H1 (cell line): Measurements from ENCODE around the gene SPAG17. TPM values are rescaled to one million over a fixed set of nuclear protein-coding genes. Genes with fewer than 3 reads are reported as not detected.
A peak's percentile ranks its signal among the peaks of the same experiment; 100 is the strongest.

Experiments used
- CTCF ChIA-PET: fragments of 300-600 bp; sonication (Branson Sonifier 250); formaldehyde crosslinking; loops from one replicate; lab custom pipeline; 2021; ENCODE audit not compliant: partially characterized antibody; lab: Charles Lee
- POLR2A ChIA-PET: fragments of 300-600 bp; sonication (Branson Sonifier 250); formaldehyde crosslinking; loops from one replicate; lab custom pipeline; 2021; ENCODE audit warnings: inconsistent platforms; ENCODE audit not compliant: partially characterized antibody; lab: Charles Lee
- DNase-seq, 2 experiments: peaks; one replicate each; pipeline versions ENCODE4 v3.0.0 to v3.0.0-alpha.2; 2010 to 2022; ENCODE audit warnings: low spot score in 2 of 2, low read depth in 1 of 2, mixed read lengths in 1 of 2
- FAIRE-seq: peaks from 2 replicates; lab custom pipeline; 2011; peaks lifted over from hg19 to GRCh38; lab: Jason Lieb, UNC
- H2AFZ ChIP-seq: 2 replicates; pipeline ENCODE4 v1.8.1; 2012; ENCODE audit warnings: low read length, inconsistent platforms
- H2AK5ac ChIP-seq: 2 replicates; pipeline ENCODE4 v1.6.1; 2013; ENCODE audit warnings: low read depth, low read length
- H2BK120ac ChIP-seq: replicated peaks from 2 replicates; pipeline ENCODE3; 2013; ENCODE audit warnings: low read depth, low read length, inconsistent platforms
- H2BK12ac ChIP-seq: 2 replicates; pipeline ENCODE4 v1.6.1; 2013; ENCODE audit warnings: low read depth, low read length
- H2BK15ac ChIP-seq: 2 replicates; pipeline ENCODE4 v1.6.1; 2013; ENCODE audit warnings: low read length
- H2BK20ac ChIP-seq: 2 replicates; pipeline ENCODE4 v1.6.1; 2013; ENCODE audit warnings: low read length
- H2BK5ac ChIP-seq: 2 replicates; pipeline ENCODE4 v1.6.1; 2013; ENCODE audit warnings: low read depth, low read length
- H3K14ac ChIP-seq: 2 replicates; pipeline ENCODE4 v1.6.1; 2013; ENCODE audit warnings: inconsistent platforms; ENCODE audit not compliant: insufficient read length
- H3K18ac ChIP-seq: 2 replicates; pipeline ENCODE4 v1.6.1; 2013; ENCODE audit warnings: low read length; ENCODE audit errors: extremely low read depth
- H3K23ac ChIP-seq: 2 replicates; pipeline ENCODE4 v1.6.1; 2013; ENCODE audit warnings: inconsistent platforms; ENCODE audit not compliant: insufficient read length
- H3K23me2 ChIP-seq: 2 replicates; pipeline ENCODE4 v1.6.1; 2013; ENCODE audit warnings: low read depth, low read length
- H3K27ac ChIP-seq: 2 replicates; pipeline ENCODE4 v1.6.1; 2011; ENCODE audit warnings: low read depth, low read length, inconsistent platforms
- H3K27me3 ChIP-seq, 4 experiments: replicated peaks in 1 of 4; 1 replicate in 1 of 4; 2 replicates in 3 of 4; pipeline versions ENCODE4 v1.6.1 to v1.8.1; 2011 to 2013; ENCODE audit warnings: low read length in 3 of 4, mild to moderate bottlenecking in 3 of 4, inconsistent platforms in 2 of 4, mixed read lengths in 2 of 4, moderate library complexity in 1 of 4; ENCODE audit not compliant: control insufficient read depth in 3 of 4, insufficient read depth in 3 of 4; ENCODE audit errors: extremely low read depth in 1 of 4
- H3K36me3 ChIP-seq, 4 experiments: 2 replicates each; pipeline versions ENCODE4 v1.6.1 to v1.8.1; 2011 to 2013; ENCODE audit warnings: mild to moderate bottlenecking in 4 of 4, low read length in 3 of 4, moderate library complexity in 2 of 4, control low read depth in 1 of 4, inconsistent platforms in 1 of 4; ENCODE audit not compliant: insufficient read depth in 4 of 4, control insufficient read depth in 2 of 4
- H3K4ac ChIP-seq: replicated peaks from 2 replicates; pipeline ENCODE3; 2013; ENCODE audit warnings: low read length, low read depth, mixed read lengths, inconsistent platforms; ENCODE audit not compliant: insufficient read length
- H3K4me1 ChIP-seq, 4 experiments: replicated peaks in 1 of 4; 1 replicate in 1 of 4; 2 replicates in 3 of 4; pipeline versions ENCODE4 v1.6.1 to v1.8.1; 2011 to 2013; ENCODE audit warnings: low read length in 3 of 4, inconsistent platforms in 2 of 4, mixed read lengths in 1 of 4; ENCODE audit not compliant: insufficient read depth in 4 of 4, control insufficient read depth in 3 of 4
- H3K4me2 ChIP-seq, 2 experiments: 2 replicates each; pipeline versions ENCODE4 v1.6.1 to v1.8.1; 2011 to 2013; ENCODE audit warnings: low read depth in 2 of 2, low read length in 2 of 2, control low read depth in 1 of 2, inconsistent platforms in 1 of 2, mild to moderate bottlenecking in 1 of 2; ENCODE audit not compliant: insufficient read depth in 1 of 2
- H3K4me3 ChIP-seq, 4 experiments: fragments of 200-600, 300-600 bp in 1 of 4; sonication (generic), shearing (Covaris generic), sonication (Bioruptor Twin) in 1 of 4; 2 replicates each; pipeline versions ENCODE4 v1.5.1 to v1.8.1; 2011 to 2016; ENCODE audit warnings: low read length in 4 of 4, low read depth in 3 of 4, control low read depth in 2 of 4, inconsistent platforms in 2 of 4, mild to moderate bottlenecking in 2 of 4, mixed read lengths in 1 of 4, moderate library complexity in 1 of 4; ENCODE audit not compliant: insufficient read depth in 2 of 4; ENCODE audit errors: extremely low read depth in 1 of 4
- H3K56ac ChIP-seq: replicated peaks from 2 replicates; pipeline ENCODE3; 2013; ENCODE audit warnings: low read depth, mild to moderate bottlenecking, mixed read lengths, low read length, inconsistent platforms; ENCODE audit not compliant: insufficient read length
- H3K79me1 ChIP-seq: 2 replicates; pipeline ENCODE4 v1.6.1; 2013; ENCODE audit warnings: low read depth, low read length, control low read depth
- H3K79me2 ChIP-seq, 2 experiments: 2 replicates each; pipeline versions ENCODE4 v1.6.1 to v1.8.1; 2012 to 2013; ENCODE audit warnings: low read length in 2 of 2, mild to moderate bottlenecking in 2 of 2, inconsistent platforms in 1 of 2; ENCODE audit not compliant: insufficient read depth in 2 of 2, control insufficient read depth in 1 of 2
- H3K9ac ChIP-seq, 4 experiments: replicated peaks in 1 of 4; 1 replicate in 1 of 4; 2 replicates in 3 of 4; pipeline versions ENCODE4 v1.6.1 to v1.8.1; 2011 to 2013; ENCODE audit warnings: low read depth in 3 of 4, low read length in 3 of 4, control low read depth in 2 of 4, mild to moderate bottlenecking in 2 of 4, moderate library complexity in 2 of 4, inconsistent platforms in 1 of 4; ENCODE audit errors: extremely low read depth in 1 of 4
- H3K9me3 ChIP-seq, 2 experiments: 2 replicates each; pipeline versions ENCODE4 v1.6.1 to v1.8.1; 2012 to 2013; ENCODE audit warnings: mild to moderate bottlenecking in 2 of 2, moderate library complexity in 2 of 2, control low read depth in 1 of 2, inconsistent platforms in 1 of 2, low read depth in 1 of 2, low read length in 1 of 2, mixed read lengths in 1 of 2; ENCODE audit not compliant: insufficient read depth in 2 of 2
- H4K20me1 ChIP-seq, 2 experiments: replicated peaks in 1 of 2; 2 replicates each; pipeline versions ENCODE3 to v1.8.1; 2011 to 2013; ENCODE audit warnings: inconsistent platforms in 2 of 2, low read length in 2 of 2, mild to moderate bottlenecking in 1 of 2; ENCODE audit not compliant: insufficient read depth in 2 of 2, control insufficient read depth in 1 of 2
- H4K5ac ChIP-seq: 2 replicates; pipeline ENCODE4 v1.6.1; 2013; ENCODE audit warnings: low read length, low read depth, mixed read lengths, inconsistent platforms; ENCODE audit not compliant: insufficient read length
- H4K8ac ChIP-seq: 2 replicates; pipeline ENCODE4 v1.8.0; 2013; ENCODE audit warnings: mild to moderate bottlenecking, moderate library complexity, low read length, inconsistent platforms; ENCODE audit not compliant: insufficient read depth; ENCODE audit errors: extremely low read depth
- H4K91ac ChIP-seq: replicated peaks from 2 replicates; pipeline ENCODE3; 2013; ENCODE audit warnings: low read length, mixed read lengths, inconsistent platforms; ENCODE audit not compliant: insufficient read length
- FOSL1 ChIP-seq: IDR thresholded peaks from 2 replicates; pipeline ENCODE4 v1.6.1; 2011; ENCODE audit warnings: mild to moderate bottlenecking, low read depth, low read length, moderate library complexity; ENCODE audit not compliant: insufficient read depth
- MAX ChIP-seq: IDR thresholded peaks from 2 replicates; pipeline ENCODE4 v1.6.1; 2012; ENCODE audit warnings: inconsistent platforms
- WGBS, 2 experiments: shearing (Covaris generic) in 1 of 2; methylation state at CpG; one replicate each; pipeline versions ENCODE4 v1.1.6 to v1.1.7; 2013 to 2015; ENCODE audit warnings: low lambda C conversion rate in 2 of 2, mixed read lengths in 2 of 2, inconsistent platforms in 1 of 2, low coverage in 1 of 2, missing lambda C conversion rate in 1 of 2; ENCODE audit not compliant: insufficient replicate concordance in 2 of 2, insufficient coverage in 1 of 2, insufficient read length in 1 of 2; ENCODE audit errors: extremely low coverage in 1 of 2, missing lambda C conversion rate in 1 of 2; 5-methylcytosine and 5-hydroxymethylcytosine counted together
- polyA plus RNA-seq, 7 experiments: library from polyadenylated mRNA; depleted of rRNA in 3 of 7; stranded (reverse) in 5 of 7; unstranded in 2 of 7; fragments of >200 nt in 5 of 7; fragments of 200-250 nt in 2 of 7; gene quantifications; 1 replicate in 5 of 7; 2 replicates in 1 of 7; 4 replicates in 1 of 7; pipeline versions ENCODE4 v1.2.1 to v1.2.3, GENCODE V29; 2011 to 2013; ENCODE audit warnings: missing spikeins in 2 of 7, mixed read lengths in 2 of 7
- total RNA-seq: library from RNA; stranded (reverse); fragmentation: NEBNext Ultra II Directional; extraction: Animal tissue kit (Norgen Biotek cat#: 25700); gene quantifications from 2 replicates; pipeline ENCODE4 v1.2.1, GENCODE V29; 2021

SPAG17 gene
- total and polyA plus RNA-seq, 2 of the 8 experiments (the other 6 are each of a cell fraction or from before 2014, with no cell fraction given) = 0.56 to 0.62 TPM

GRCh38 chr1:118101515-118101844 lies 83.5 kb downstream of the SPAG17 start:
- ChIA-PET CTCF (interaction anchor here (0.9 kb wide), 1 partner anchor 24 kb away, joined by 3 read pairs; no protein-coding TSS in a partner anchor), POLR2A (no interaction called here)
- H3K36me3 ChIP-seq = no peaks in the 10 kb centered on the region
- no peak overlapping the region for H3K23ac ChIP-seq
- H3K79me1 ChIP-seq = no peaks in the 10 kb centered on the region
- no peak overlapping the region for H3K14ac ChIP-seq
- no peaks in the 10 kb centered on the region; the same call in 1 of the 2 replicates for H3K23me2 ChIP-seq
- WGBS, 2 experiments = 87% methylated on average over 9 of the region's 9 CpGs; no CpG with 5 or more reads in 1 of the 2 experiments
- H3K27me3 ChIP-seq = no peaks in the 10 kb centered on the region
- H3K18ac ChIP-seq = no peak overlapping the region
- H2AK5ac ChIP-seq = no peak overlapping the region
- FAIRE-seq (no peak), DNase-seq (no peak)
- H2BK12ac ChIP-seq = no peak overlapping the region
- no peak overlapping the region for H4K91ac ChIP-seq
- no peak overlapping the region for H3K9ac ChIP-seq
- no peaks in the 10 kb centered on the region for H3K79me2 ChIP-seq
- no peak overlapping the region for H4K5ac ChIP-seq
- no peaks in the 10 kb centered on the region for H4K20me1 ChIP-seq
- no peaks in the 10 kb centered on the region for H3K9me3 ChIP-seq
- TF ChIP-seq MAX (no peak), FOSL1 (no peak)
- no peak overlapping the region for H3K4me3 ChIP-seq
- H2AFZ ChIP-seq = peak overlapping the region; percentile 13; the same call in 1 of the 2 replicates
- no peak overlapping the region for H3K27ac ChIP-seq
- H3K56ac ChIP-seq = no peak overlapping the region
- H4K8ac ChIP-seq = no peak overlapping the region
- no peak overlapping the region for H3K4me2 ChIP-seq
- no peak overlapping the region for H2BK20ac ChIP-seq
- no peak overlapping the region for H3K4ac ChIP-seq
- no peak overlapping the region for H2BK120ac ChIP-seq
- no peak overlapping the region for H2BK15ac ChIP-seq
- H2BK5ac ChIP-seq = no peak overlapping the region
- no peaks in the 10 kb centered on the region for H3K4me1 ChIP-seq
